Measurements from ENCODE around the gene LYPD3. TPM values are rescaled to one million over a fixed set of nuclear protein-coding genes. Genes with fewer than 3 reads are reported as not detected.

The LYPD3 gene
- polyA plus RNA-seq, 3 donors: 1.8 to 13.2 (median 3.1) TPM

DNA sequence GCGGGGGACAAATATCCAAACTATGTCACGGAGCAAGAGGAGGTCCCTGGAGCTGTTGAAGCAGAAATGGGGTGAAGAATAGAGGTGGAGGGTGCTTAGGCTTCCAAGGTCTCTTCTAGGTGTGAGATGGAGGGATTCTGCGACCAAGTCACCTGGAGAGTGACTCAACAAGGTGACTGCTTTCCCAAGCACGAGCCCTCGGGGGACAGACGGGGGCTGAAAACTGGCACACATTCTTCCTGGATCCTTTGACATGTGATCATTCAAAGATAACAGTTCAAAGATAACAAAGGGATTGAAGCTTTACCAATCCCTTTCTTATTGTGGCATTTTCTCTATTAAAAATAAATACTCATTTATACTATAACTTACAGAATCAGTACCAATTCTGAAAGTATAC is 53.0 kb downstream of the LYPD3 start:
- no peak for DNase-seq (ENCODE audit: extremely low read depth in 1 of 11, low read depth in 9 of 11, low spot score in 4 of 11)

Other genes with a start within 250 kb of the LYPD3 start
- under 1 TPM in 2 of 3 donors, not detected in 1; 0.06 to 0.26 TPM for gene PSG9, start 196.1 kb downstream of the LYPD3 start, polyA plus RNA-seq (ENCODE audit: insufficient read length in 3 of 3)
- gene CD177, start 111.9 kb downstream of the LYPD3 start, polyA plus RNA-seq (ENCODE audit: insufficient read length in 3 of 3): under 1 TPM; 0.15 to 0.50 (median 0.20) TPM
- not detected for gene TEX101, start 50.7 kb downstream of the LYPD3 start, polyA plus RNA-seq (ENCODE audit: insufficient read length in 3 of 3)
- gene PHLDB3, start 39.1 kb upstream of the LYPD3 start, polyA plus RNA-seq (ENCODE audit: insufficient read length in 3 of 3): 10 to 100 TPM in 1 of 3 donors, 1 to 10 TPM in 2; 4.9 to 14.5 (median 9.3) TPM
- gene ETHE1, start 61.6 kb upstream of the LYPD3 start, polyA plus RNA-seq (ENCODE audit: insufficient read length in 3 of 3): 10 to 100 TPM; 21.8 to 33.8 (median 28.7) TPM
- gene ZNF575, start 67.6 kb upstream of the LYPD3 start, polyA plus RNA-seq (ENCODE audit: insufficient read length in 3 of 3): 1 to 10 TPM; 2.3 to 3.3 (median 2.4) TPM
- gene XRCC1, start 109.9 kb upstream of the LYPD3 start, polyA plus RNA-seq (ENCODE audit: insufficient read length in 3 of 3): 10 to 100 TPM; 61.0 to 81.4 (median 73.1) TPM
- 10 to 100 TPM; 16.6 to 19.1 (median 17.7) TPM for gene PINLYP, start 110.2 kb upstream of the LYPD3 start, polyA plus RNA-seq (ENCODE audit: insufficient read length in 3 of 3)
- gene IRGQ, start 130.5 kb upstream of the LYPD3 start, polyA plus RNA-seq (ENCODE audit: insufficient read length in 3 of 3): 10 to 100 TPM; 15.8 to 19.8 (median 16.2) TPM
- 10 to 100 TPM; 11.0 to 13.8 (median 13.3) TPM for gene ZNF576, start 131.0 kb upstream of the LYPD3 start, polyA plus RNA-seq (ENCODE audit: insufficient read length in 3 of 3)
- 1 to 10 TPM in 1 of 3 donors, under 1 TPM in 2; 0.67 to 2.1 (median 0.70) TPM for gene SRRM5, start 146.5 kb upstream of the LYPD3 start, polyA plus RNA-seq (ENCODE audit: insufficient read length in 3 of 3)
- 100 to 1,000 TPM in 2 of 3 donors, 10 to 100 TPM in 1; 79.5 to 128 (median 101) TPM for gene ZNF428, start 154.0 kb upstream of the LYPD3 start, polyA plus RNA-seq (ENCODE audit: insufficient read length in 3 of 3)
- 10 to 100 TPM; 42.9 to 59.2 (median 50.2) TPM for gene CADM4, start 174.2 kb upstream of the LYPD3 start, polyA plus RNA-seq (ENCODE audit: insufficient read length in 3 of 3)
- gene PLAUR, start 204.6 kb upstream of the LYPD3 start, polyA plus RNA-seq (ENCODE audit: insufficient read length in 3 of 3): 10 to 100 TPM in 1 of 3 donors, 1 to 10 TPM in 2; 7.9 to 13.5 (median 10.0) TPM